ENCODE results near the gene P3H2.

GRCh38 chr3:190034446-190034845 lies 86.3 kb downstream of the P3H2 start:
- no peak for TF ChIP-seq ZNF462 (CRISPR knock-in tag; IDR thresholded peaks at IDR 0.05)
- no peak for TF ChIP-seq CTCF (conservative IDR thresholded peaks at IDR 0.05; ENCODE audit: low read depth in 2 of 2)
- TF ChIP-seq POLR2AphosphoS5 (IDR thresholded peaks at IDR 0.05; ENCODE audit: low read depth) = no peak
- TF ChIP-seq REST (IDR thresholded peaks at IDR 0.05; ENCODE audit: unreplicated experiment) = no peak
- no peak for TF ChIP-seq EZH2 (IDR thresholded peaks at IDR 0.05; ENCODE audit: low read depth, unreplicated experiment)
- TF ChIP-seq EZH2phosphoT487 (IDR thresholded peaks at IDR 0.05; ENCODE audit: unreplicated experiment) = no peak
- TF ChIP-seq ETS1 (IDR thresholded peaks at IDR 0.05) = no peak
- TF ChIP-seq JUNB (IDR thresholded peaks at IDR 0.05; ENCODE audit: unreplicated experiment) = no peak
- TF ChIP-seq STAT1 (IDR thresholded peaks at IDR 0.05; ENCODE audit: unreplicated experiment) = no peak
- TF ChIP-seq ZNF114 (CRISPR knock-in tag; IDR thresholded peaks at IDR 0.05) = no peak
- TF ChIP-seq CREB1 (CRISPR knock-in tag; IDR thresholded peaks at IDR 0.05; ENCODE audit: low read depth) = no peak
- no peak for TF ChIP-seq ZNF331 (CRISPR knock-in tag; IDR thresholded peaks at IDR 0.05; ENCODE audit: low read depth)

All from GM23338 (cell line).